Activated T-helper 1 cell treated with Interleukin-2 at 50 U/mL for 16 hours (primary cell): ENCODE measurements around the gene CNNM2.
"Not testable (repeated sequence)": the region's sequence is repeated elsewhere in the genome, so short reads cannot be mapped to it uniquely, and the experiment has no call there.

Experiments used
- DNase-seq: peaks from one replicate; pipeline ENCODE4 v3.0.0-alpha.2; 2020; ENCODE audit warnings: low read depth

The CNNM2 gene

GRCh38 chr10:103041391-103041790, 123.3 kb downstream of the CNNM2 start:
- DNase-seq, result no peak

- no peak for DNase-seq
Measured at GRCh38 chr10:103042129-103042528, 124.0 kb downstream of the CNNM2 start.

- no peak for DNase-seq
Measured at GRCh38 chr10:103042908-103043307, 124.8 kb downstream of the CNNM2 start.

GRCh38 chr10:103044942-103045489, 126.9 kb downstream of the CNNM2 start:
- DNase-seq, result no peak

- DNase-seq, result no peak
Measured at GRCh38 chr10:103045961-103046360, 127.9 kb downstream of the CNNM2 start.

GRCh38 chr10:103047381-103047780, 129.3 kb downstream of the CNNM2 start:
- DNase-seq, result no peak

GRCh38 chr10:103049237-103049636, 131.1 kb downstream of the CNNM2 start:
- no peak for DNase-seq

GRCh38 chr10:103053659-103054581, 135.8 kb downstream of the CNNM2 start:
- DNase-seq, result no peak

GRCh38 chr10:103054621-103055020, 136.5 kb downstream of the CNNM2 start:
- no peak for DNase-seq

- DNase-seq, result no peak
Measured at GRCh38 chr10:103055105-103055504, 137.0 kb downstream of the CNNM2 start.

GRCh38 chr10:103058034-103058433, 139.9 kb downstream of the CNNM2 start:
- DNase-seq, result no peak

- no peak for DNase-seq
Measured at GRCh38 chr10:103060575-103060974, 142.5 kb downstream of the CNNM2 start.

- DNase-seq, result no peak
Measured at GRCh38 chr10:103062854-103063590, 144.9 kb downstream of the CNNM2 start.

GRCh38 chr10:103064956-103065355, 146.9 kb downstream of the CNNM2 start:
- DNase-seq, result no peak

GRCh38 chr10:103066141-103067098, 148.3 kb downstream of the CNNM2 start:
- DNase-seq, result no peak

- DNase-seq, result not testable (repeated sequence)
Measured at GRCh38 chr10:103067099-103067477, 149.0 kb downstream of the CNNM2 start.

GRCh38 chr10:103067484-103067883, 149.4 kb downstream of the CNNM2 start:
- no peak for DNase-seq

GRCh38 chr10:103067956-103068355, 149.9 kb downstream of the CNNM2 start:
- DNase-seq, result no peak

- peak; percentile 43 for DNase-seq
Measured at GRCh38 chr10:103069453-103070331, 151.6 kb downstream of the CNNM2 start.

- no peak for DNase-seq
Measured at GRCh38 chr10:103072276-103072675, 154.2 kb downstream of the CNNM2 start.

- no peak for DNase-seq
Measured at GRCh38 chr10:103072891-103073290, 154.8 kb downstream of the CNNM2 start.
